ENCODE measurements around the gene STAT5B.
A peak's percentile ranks its signal among the peaks of the same experiment; 100 is the strongest.

Gene STAT5B

GRCh38 chr17:42180922-42181850, 95.0 kb downstream of the STAT5B start, which contains the start of gene KCNH4:
Gene KCNH4, minus strand, starts transcription at chr17:42181142. Its CDS starts 197 bp downstream, at chr17:42180945.
- peak; percentile 74 to 75 for DNase-seq (ENCODE audit: low read depth in 2 of 2, low spot score in 1 of 2)

DNA sequence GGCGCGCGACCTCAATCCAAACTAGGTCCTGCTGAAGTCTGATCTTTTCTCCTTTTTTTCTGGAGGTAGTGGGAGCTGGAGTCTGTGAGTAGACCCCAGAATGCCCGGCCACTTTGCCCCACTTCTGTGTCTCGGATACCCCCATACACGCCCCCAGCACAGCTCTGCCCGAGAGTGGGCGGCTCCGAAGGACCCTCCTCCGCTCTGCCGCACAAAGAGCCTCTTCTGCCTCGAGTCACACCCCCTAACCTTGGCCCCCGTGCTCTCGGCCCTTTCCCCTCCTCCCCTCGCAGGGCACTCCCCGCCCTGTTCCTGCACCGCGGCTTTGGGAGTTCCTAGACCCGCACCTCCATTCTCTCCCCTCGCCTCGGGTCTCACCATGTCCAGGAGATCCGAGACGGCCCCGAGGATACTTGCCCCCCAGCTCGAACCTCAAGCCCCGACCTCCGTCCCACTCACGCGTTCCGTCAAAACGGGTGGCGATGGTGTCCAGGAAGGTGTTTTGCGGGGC, 95.7 kb downstream of the STAT5B start:
- no peak for DNase-seq (ENCODE audit: low read depth in 2 of 2, low spot score in 1 of 2)

DNA sequence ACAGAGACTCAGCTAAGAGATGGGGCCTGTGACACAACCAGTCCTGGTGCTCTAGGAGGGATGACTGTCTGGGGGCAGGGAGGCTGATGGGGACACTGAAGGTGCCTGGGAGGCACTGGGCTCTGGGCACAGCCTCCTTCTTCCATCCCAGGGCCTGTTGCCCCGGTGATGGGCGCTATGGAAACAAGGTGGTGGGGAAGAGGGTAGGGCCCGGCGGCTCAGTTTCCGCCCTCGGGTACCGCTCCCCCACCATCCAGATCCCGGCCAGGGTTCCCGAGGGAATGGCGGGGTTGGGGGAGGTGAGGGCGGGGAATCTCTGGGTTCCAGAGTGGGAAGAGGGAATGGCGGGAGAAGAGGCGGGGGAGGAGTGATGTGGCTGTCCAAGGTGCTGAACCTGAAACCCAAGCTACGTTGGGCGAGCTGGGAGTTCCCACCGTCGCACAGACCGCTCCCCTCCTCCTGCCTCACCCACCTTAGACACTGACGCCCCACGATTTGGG, 96.2 kb downstream of the STAT5B start:
- DNase-seq (ENCODE audit: low read depth in 2 of 2, low spot score in 1 of 2) = no peak

DNA sequence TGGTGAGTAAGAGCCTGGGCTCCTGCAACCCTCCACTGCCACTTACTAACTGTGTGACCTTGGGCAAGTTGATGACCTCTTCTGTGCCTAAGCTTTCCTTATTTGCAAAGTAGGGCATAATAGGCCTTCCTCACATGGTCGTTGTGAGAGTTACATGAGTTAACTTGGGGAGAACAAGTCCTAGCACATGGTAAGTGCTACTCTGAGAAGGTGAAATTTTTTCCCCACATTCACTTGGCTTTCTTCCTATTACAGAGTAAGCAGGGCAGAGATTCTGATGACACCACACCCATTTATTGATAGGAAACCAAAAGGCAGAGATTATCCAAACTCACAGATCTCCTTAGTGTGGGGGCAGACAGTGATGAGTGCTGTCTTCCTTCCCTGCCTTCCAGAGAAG, 96.9 kb downstream of the STAT5B start:
- no peak for DNase-seq (ENCODE audit: low read depth in 2 of 2, low spot score in 1 of 2)

DNA sequence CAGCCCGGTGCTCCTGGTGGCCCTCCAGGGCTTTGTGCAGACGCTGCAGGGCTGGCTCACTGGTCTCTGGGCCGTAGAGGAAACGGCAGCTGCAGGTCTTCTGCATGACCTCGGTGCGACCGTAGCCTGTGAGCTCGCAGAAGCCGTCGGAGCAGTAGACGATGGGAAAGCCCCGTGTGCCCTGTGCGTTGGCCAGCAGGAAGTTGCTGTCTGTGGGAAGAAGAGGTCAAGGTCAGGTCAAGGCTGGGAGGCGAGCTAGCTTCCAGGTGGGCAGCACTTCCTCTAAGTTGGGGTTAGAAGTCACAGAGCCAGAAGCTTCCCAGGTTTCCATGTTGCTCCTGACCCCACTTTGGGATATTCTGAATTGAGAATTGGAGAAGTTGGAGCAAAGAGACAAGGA, 97.4 kb downstream of the STAT5B start:
- DNase-seq (ENCODE audit: low read depth in 2 of 2, low spot score in 1 of 2) = no peak

DNA sequence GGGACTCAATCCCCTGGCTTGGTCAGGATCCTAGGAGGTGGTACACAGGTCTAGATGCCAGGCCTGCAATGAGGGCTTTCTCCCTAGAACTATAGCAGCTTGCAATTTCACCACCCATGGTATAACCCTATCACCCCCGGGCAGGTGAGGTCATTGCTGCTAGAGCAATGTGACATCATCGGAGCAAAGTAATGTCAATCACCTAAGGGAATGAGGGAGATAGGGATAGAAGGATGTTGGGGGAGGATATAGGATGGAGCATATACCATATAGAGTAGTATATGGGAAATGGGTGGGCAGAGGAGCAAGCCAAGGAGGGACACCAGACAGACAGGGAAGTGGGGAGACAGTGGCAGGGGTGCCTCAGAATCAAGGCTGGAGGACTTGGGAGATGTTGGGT, 98.5 kb downstream of the STAT5B start:
- DNase-seq (ENCODE audit: low read depth in 2 of 2, low spot score in 1 of 2) = no peak

DNA sequence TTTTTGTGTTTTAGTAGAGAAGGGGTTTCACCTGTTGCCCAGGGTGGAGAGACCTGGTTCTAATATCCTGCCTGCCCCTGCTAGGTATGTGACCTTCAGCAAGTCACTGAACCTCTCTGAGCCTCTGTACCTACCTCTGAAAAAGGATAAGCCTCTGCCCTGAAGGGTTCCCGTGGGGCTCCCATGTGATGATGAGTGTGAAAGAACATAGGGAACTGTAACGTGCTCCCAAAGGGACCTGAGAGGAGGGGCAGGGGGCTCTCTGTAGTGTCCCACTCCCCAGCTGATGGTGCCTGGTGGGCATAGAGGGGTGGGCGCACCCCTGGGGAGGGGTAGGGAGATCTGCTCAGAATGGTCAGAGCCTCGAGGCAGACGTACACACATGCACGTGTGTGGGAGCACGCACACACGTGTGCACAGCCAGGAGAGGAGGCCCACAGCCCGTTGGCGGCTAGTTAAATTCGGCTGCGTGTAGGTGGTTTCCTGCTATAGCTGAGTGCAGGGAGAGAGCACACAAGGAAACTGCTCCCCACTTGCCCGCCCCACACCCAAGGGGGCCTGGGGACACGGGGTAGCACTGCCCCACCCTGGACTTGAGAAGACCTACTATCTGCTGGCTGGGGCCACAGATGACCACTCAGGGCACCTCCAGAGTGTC, 101.9 kb downstream of the STAT5B start:
- DNase-seq (ENCODE audit: low read depth in 2 of 2, low spot score in 1 of 2) = no peak

DNA sequence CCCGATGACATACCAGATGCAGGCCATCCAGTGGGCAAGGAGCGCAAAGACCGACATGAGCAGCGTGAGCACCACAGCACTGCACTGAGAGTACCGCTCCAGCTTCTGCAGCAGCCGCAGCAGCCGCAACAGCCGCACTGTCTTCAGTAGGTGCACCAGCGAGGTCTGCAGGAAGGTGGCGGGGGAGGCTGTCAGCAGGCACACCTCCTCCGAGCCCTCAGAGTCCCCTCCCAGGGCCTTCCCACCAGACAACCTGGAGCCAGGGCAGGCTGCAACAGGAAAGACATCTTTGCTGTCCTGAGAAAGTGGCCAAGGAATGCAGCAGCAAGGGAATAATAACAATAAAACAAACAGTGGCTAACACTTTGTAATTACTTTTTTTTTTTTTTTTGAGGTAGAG, 104.4 kb downstream of the STAT5B start:
- no peak for DNase-seq (ENCODE audit: low read depth in 2 of 2, low spot score in 1 of 2)

GRCh38 chr17:42169351-42169750, 106.8 kb downstream of the STAT5B start:
- no peak for DNase-seq (ENCODE audit: low read depth in 2 of 2, low spot score in 1 of 2)

DNA sequence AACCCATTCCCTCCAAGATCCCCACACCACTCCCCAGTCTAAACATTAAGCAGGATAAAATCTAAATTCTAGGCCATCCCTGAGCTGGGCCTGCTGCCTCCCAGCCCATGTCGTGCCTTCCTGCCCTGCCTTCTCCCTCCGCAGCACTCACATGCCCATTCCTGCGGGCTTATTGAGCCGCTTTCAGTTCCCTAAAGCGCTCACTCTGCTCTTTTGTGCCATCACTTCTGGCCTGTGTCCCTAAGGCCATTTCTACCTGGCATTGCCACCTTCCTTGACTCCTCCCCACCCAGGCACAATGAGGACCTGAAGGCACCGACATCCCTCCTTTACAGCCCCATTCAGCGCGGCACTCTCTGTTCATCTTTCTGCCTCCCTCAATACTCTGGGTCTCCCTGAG, 108.4 kb downstream of the STAT5B start:
- no peak for DNase-seq (ENCODE audit: low read depth in 2 of 2, low spot score in 1 of 2)

GRCh38 chr17:42166196-42166763, 109.9 kb downstream of the STAT5B start:
- DNase-seq (ENCODE audit: low read depth in 2 of 2, low spot score in 1 of 2) = no peak

GRCh38 chr17:42165751-42166150, 110.4 kb downstream of the STAT5B start:
- no peak for DNase-seq (ENCODE audit: low read depth in 2 of 2, low spot score in 1 of 2)

DNA sequence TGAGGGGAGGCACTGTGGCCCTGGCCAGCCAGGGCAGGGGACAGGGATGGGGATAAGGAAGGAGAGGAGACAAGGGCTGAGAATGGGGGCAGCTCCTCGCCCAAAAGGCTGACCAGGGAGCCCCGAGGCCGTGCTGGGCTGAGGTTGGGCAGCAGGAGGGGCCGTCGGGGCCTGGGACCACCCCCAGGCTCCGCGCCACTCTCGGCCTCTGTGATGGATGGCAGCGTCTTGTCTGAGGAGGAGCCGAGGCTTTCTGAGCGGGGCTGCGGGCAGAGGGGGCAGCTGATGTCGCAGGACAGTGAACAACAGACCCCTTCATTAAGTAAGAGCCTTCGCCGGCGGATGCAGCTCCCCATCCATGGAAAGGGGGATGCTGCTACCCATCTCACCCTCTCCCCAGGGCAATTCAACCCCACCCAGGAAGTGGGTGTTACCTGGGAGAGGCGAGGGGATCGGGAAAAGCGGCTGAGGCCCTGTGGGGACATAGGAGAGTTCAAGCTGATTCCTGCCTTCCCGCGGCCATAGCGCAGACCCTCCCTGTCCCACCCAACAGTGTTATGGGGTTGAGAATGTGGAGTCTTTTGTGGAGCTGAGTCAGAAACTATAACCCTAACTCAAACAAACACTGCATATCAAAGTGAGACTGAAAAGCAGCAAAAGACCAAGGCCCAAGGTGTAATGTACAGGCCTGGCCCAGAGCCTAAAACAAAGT, 112.3 kb downstream of the STAT5B start:
- no peak for DNase-seq (ENCODE audit: low read depth in 2 of 2, low spot score in 1 of 2)

GRCh38 chr17:42163113-42163512, 113.1 kb downstream of the STAT5B start:
- peak in 1 of 2 donors; percentile 12 for DNase-seq (ENCODE audit: low read depth in 2 of 2, low spot score in 1 of 2)

GRCh38 chr17:42160531-42160910, 115.7 kb downstream of the STAT5B start:
- no peak for DNase-seq (ENCODE audit: low read depth in 2 of 2, low spot score in 1 of 2)

DNA sequence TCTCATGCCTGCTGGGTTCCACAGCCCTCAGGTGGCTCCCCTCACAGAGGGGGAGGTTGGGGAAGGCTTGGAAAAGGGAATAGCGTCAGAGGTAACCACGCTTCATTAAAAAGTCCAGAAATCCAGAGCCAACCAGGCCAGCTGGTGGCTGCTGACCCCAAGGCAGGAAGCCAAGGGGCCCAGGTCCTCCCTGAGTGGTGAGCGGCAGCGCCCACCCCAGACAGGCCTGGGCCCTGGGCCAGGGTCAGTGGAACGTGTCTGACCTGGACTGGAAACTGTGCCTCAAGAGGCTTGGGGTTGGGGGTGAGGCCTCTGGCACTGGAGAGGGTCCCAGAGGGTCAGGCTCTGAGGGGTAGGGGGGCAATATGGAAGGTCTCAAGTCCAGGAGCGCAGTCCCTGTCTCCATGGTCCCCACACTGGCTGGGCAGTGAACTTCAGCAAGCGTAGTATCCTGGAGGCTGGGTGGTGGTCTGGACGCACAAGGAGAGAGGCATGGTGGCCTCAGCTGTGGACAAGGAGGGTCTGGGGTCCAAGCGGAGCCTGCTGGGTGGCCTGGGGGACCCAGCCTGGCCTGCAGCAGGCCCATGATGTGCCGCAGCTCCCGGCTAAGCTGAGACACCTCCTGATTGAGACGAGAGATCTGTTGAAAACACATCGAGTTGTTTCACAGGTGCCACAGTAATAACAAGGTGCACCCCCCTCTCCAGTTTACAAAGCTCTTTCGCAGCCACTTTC, 116.2 kb downstream of the STAT5B start:
- no peak for DNase-seq (ENCODE audit: low read depth in 2 of 2, low spot score in 1 of 2)

DNA sequence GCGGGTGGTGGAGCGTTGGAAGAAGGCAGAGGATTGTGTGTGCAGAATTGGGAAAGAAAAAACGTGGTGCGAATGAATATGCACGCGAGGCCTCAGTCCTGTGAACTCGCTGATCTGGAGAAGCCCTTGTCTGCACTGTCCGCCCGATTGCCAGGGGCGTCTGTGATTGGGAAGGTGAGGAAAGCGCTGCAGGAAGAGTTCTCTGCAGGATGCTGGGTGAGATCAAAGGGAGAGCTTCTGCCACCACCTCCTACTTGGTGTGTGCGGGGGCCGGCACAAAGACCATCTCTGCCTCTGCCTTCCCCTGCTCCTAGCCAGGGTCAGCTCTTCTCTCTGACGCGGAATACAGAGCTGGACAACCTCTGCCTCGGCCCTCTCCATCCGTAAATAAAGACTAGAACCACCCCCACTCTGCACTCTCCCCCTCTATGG, 120.6 kb downstream of the STAT5B start:
- DNase-seq (ENCODE audit: low read depth in 2 of 2, low spot score in 1 of 2) = no peak

GRCh38 chr17:42153919-42154742, 122.1 kb downstream of the STAT5B start:
- no peak for DNase-seq (ENCODE audit: low read depth in 2 of 2, low spot score in 1 of 2)
